NCI-H146 treated with DMSO at 0.1 percent for 48 hours (cell line): ENCODE data around the gene ASCL2.

ENCODE experiments used
- DNase-seq: peaks from one replicate; lab custom pipeline; 2025; ENCODE audit not compliant: unreplicated experiment; lab: John Stamatoyannopoulos, UW

ASCL2 gene, protein sequence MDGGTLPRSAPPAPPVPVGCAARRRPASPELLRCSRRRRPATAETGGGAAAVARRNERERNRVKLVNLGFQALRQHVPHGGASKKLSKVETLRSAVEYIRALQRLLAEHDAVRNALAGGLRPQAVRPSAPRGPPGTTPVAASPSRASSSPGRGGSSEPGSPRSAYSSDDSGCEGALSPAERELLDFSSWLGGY

GRCh38 chr11:2270322-2271076, at the start of gene ASCL2:
Gene ASCL2, minus strand, starts transcription at chr11:2270588. Its CDS starts 256 bp downstream, at chr11:2270332.
- no peak for DNase-seq

DNA sequence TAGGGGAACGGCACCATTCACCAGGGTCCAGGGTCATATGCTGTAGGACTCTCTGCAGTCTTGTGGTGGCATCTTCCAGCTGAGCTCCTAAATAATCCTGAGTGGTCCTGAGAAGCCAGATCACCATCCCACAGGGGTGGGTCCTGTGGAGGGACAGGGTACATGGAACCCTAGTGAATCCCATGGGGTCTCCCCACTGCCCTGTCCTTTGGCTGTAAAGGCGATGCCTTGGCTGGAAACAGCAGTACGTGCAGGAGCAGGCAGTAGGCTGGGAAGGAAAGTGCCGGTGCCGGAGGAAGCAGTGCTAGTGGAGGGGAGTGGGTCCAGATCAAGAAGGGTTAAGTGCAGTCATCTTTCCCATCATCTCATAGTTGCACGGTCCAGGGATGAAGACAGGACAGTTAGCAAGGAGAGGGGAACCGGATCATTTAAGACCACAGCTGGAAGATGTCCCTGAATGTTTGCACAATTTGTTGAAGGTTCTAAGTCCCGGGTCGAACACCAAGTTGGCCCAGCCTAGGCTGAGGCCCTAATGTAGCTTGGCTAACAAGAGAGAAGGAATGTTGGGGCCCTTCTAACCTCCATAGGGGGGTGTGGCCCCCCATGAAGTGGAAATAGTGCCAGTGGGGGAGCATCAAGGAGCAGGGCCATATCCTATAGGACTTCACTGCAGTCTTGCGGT, 49.5 kb upstream of the ASCL2 start:
- DNase-seq, result no peak

GRCh38 chr11:2318707-2319106, 48.3 kb upstream of the ASCL2 start:
- no peak for DNase-seq

DNA sequence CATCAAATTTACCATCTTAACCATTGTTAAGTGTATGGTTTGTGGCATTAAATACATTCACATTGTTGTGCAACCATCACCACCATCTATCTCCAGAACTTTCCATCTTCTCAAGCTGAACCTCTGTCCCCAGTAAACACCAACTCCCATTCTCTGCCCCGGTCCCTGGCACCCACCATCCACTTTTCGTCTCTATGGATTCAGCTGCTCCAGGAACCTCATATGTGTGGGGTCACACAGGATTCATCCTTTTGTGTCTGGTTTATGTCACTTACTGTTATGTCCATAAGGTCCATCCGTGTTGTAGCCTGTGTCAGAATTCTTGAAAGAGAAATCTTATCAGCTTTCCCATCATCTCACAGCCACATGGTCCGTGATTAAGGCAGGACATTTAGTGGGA, 47.7 kb upstream of the ASCL2 start:
- DNase-seq, result no peak

DNA sequence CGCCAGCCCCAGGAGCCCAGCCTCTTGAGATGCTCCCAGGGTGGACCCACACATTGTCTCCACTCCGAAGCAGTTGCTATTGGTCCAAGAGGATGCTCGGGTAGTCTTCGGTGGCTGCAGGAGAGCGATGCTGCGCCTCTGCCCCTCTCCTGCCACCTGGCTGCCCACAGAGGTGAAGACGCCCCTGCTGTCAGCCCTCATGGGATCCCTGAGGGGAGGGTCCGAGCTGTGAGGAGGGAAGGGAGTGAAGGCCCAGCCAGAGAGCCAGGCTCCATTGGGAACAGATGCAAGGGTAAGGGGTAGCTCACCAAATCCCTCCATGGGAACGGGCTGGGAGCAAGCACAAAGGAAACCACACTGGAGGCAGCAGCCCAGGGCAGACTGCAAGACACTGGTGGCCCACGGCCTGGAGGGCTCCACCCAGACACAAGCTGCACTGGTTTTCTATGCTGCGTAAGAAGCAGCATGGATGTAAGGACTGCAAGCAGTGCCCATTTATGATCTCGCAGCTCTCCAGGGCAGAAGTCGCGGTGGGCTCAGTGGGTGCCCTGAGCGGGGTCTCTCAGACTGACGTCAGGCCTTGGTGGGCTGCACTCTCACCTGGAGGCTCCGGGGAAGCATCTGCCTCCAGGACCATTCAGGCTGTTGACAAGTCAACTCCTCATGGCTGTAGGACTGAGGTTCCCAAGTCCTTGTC, 47.1 kb upstream of the ASCL2 start:
- no peak for DNase-seq

GRCh38 chr11:2316963-2317244, 46.5 kb upstream of the ASCL2 start:
- DNase-seq, result no peak

DNA sequence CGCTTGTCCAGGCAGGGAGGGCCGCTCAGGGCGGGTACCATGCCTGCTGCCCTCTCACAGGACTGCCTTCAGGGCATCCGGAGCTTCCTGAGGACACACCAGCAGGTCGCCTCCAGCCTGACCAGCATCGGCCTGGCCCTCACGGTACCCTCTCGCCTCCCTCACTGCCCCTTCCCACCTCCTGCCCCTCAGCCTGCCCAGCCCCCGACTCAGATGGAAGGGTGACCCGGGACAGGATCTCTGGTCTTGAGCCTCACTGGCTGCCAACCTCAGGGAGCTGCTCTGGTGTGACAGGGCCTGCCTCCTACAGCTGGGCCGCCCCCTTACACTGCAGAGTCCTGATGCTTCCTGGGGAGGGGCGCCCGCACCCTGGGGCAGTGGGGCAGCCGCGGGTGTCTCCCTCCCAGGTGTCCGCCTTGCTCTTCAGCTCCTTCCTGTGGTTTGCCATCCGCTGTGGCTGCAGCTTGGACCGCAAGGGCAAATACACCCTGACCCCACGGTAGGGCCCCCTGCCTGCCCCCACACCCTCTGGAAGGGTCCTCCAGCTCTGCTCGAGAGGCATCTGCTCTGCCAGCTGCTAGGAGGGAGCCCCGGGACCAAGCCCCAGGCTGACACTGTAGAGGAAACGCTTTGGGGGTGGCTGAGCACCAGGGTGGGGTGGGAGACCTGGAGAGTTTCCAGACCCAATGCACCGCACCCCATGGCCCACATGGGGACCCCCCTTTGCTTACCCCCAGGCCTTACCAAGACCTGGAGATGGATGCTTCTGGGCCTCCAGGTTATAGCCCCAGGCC, 46.0 kb upstream of the ASCL2 start:
- DNase-seq, result no peak

- no peak for DNase-seq
These were observed 45.2 kb upstream of the ASCL2 start for GRCh38 chr11:2315395-2316168.

DNA sequence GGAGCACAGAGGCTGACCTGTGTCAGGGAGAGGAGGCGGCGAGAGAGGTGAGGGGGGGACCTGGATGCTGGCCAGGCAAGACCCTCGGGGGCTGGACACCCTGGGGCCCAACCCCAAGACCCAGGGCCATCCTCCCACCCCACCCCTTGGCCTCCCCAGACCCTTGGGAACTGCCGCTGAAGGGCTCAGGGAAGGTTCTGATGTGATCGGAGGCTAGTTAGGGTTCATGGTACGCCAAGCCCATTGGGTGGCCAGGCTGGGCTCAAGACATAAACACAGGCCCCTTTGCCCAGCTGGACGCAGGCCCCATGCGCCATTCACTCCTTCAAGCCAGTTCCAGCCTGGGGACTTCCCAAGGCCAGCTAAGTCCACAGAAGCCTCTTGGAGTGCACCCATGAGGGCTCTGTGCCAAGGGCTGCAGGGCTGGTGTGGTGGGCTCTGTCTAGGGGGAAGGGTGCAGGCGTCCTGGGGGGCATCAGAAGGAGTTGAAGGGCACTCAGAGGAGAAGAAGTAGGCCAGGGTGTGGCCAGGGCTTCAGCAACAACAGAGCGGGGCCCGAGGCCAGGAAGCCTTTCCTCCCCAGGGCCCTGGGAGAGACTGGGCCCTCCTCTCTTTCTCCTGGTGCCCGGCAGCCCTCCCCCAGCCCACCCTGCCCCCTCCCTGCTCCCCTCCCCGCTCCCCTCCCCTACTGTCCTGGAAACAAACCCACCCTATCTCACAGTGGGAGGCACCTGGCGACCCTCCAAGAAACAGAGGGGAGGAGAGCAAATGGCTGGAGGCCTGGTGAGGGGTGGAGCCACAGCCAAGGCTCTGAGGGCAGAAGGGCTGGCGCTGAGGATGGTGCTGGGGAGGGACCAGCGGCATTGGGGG, 44.4 kb upstream of the ASCL2 start:
- no peak for DNase-seq

GRCh38 chr11:2314136-2314524, 43.7 kb upstream of the ASCL2 start:
- DNase-seq, result no peak

DNA sequence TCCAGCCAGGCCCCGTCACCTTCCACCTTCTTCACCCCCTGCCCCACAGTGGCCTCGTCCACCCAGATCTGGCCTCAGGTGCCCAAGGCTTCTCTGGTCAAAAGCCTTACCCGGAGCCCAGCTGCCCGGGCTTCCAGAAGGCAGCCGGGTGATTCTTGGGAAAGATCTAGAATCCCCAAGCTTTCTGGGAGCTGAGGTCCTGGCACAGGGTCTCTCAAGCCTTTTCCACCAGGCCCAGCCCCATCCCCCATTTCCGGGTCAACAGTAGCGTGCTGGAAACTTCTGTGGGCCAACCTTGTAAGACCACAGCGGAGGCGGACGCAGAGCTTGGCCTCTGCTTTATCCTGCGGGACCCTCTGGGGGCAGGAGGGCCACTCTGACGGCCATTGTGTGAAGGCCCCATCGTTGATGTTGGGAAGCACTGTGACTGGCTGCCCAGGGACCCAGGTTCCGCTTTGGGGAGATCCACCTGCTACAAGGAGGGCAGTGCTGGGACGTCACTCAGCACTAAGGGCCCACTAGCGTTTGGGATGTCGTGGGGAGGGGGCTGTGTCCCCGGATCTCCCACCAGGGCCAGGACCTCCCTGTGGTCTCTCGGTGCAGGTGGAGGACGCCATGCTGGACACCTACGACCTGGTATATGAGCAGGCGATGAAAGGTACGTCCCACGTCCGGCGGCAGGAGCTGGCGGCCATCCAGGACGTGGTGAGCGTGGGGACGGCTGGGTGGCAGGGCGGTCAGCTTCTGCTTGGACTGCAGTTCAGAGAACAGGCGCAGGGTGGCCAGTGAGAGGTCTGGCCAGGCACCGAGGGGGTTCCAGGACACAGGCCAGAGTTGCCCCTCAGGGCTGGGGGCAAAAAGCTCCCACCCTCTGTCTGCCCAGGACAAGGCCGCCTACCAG, 42.9 kb upstream of the ASCL2 start:
- no peak for DNase-seq

DNA sequence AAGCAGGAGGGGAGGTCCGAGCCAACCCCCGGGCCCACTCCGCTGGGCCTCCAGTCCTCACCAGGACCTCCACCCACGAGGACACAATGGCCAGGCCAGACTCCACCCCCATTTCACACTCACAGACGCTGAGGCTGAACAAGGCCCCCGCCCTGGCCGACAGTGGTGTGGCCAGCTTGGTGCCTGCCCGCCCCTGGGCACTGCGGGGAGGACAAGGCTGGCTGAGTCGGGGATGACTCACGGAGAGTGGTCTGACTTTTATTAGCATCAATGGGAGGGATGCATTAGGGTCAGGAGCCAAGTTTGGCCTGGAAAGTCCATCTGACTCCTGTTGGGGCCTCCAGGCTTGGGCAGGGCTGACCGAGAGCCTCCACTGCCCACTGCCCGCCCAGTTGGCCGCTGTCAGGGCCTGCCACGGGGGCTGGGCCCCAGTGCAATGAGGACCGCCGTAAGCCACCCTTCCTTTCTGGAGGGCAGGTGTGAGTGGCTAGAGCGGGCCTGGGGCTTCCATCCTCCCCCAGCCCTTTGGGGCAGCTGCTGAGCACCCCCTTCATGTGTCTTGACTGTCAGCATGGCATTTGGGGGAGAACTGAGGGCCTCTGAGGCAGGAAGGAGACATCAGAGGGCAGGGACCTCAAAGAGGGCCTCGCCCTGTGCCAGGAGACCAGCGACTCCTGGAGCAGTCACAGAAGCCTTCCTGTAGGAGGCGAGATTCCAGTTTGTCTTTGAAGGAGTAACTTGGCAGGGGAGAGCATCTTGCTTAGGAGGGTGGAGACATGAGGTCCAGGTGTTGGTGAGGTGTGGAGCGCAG, 42.0 kb upstream of the ASCL2 start:
- no peak for DNase-seq

DNA sequence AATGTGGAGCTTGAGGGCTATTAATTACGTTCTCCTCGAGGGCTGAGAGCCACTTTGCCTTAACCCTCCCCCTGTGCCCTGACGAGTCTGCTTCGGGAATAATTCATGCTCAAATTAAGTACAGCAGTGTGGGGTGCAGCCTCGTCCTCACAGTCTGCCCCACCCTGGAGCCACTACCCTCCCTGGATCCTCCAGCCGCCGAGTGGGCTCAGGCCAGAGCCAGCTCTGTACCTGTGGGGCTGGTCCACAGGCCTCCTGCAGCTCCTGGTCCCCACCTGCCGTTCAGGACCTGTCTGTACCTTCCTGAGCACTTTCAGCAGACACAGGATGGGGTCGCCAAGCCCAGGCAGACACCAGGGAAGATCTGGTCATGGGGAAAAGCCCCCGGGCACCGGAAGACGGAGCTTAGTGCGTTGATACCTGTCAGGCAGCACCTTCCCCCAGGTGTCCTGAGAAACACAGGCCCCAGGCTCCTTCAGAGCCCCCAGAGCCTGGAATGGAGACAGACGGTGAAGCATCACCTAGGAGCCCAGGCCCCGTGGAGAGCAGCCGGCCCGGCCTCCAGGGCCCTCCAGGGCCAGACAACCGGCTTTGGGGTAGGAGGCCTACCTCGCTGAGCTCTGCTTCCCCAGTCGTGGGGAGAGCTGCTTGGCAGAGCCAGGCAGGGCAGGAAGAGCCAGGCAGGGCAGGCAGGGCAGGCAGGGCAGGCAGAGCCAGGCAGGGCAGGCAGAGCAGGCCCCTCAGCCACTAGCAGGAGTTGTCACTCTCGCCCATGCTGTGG, 41.2 kb upstream of the ASCL2 start:
- DNase-seq, result no peak

DNA sequence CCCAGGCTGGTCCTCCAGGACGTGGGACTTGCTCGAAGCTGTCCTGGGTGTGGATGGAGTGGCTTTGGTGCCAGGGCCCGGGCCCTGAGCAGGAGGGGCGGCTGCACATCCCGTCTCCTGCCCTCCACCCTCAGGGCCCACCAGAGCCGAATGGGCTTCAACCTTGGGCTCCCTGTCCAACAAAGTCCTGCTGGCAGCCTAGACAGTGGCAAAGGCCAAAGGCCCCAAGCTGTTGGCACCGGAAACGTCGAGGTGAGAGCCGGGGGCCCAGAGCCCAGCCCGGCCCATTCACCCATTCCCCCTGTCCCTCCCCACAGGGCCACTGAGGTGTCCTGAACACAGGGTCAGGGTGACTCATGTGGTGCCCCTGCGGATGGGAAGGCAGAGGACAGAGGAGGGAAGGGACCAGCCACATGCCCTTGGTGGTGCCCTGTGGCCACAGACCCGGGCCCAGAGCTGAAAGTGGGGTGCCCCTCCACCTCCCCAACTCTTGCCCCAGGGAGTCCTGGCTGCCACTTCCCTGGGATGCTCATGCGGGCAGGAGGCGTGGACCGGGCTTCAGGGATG, 40.5 kb upstream of the ASCL2 start:
- no peak for DNase-seq

DNA sequence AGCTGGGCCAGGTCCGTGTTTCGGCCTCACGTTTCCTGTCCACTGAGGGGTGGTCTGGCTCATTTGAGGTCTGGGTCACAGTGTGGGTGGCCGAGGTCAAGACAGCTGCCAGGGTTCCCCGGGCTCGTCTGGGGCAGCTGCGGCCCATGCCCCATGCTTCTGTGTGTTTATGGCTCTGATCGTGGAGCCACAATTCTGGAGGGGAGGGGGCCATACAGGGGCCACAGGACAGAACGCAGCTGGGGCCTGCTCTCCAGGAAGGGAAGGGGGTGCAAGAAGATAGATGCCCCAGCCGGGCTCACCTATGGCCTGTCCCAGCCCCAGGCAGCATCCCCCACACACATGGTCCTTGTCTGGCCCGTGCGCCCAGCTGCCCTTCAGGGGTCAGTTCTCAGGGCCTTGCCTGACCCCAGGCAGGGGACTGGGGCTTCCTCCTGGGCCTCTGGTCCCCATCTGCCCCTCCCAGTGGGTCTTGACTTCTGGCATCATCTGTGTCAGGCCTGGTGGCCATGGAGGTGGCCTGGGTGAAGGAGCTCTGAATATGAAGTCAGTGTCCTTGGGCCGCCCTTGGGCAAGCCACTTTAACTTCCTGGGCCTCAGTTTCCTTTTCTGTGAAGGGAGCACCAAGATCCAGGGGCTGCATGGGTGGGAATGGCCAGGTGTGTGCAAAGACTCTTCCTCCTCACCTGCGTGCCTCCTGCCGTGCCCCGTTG, 39.8 kb upstream of the ASCL2 start:
- DNase-seq, result no peak
